Left renal pelvis (tissue), 4 donors: ENCODE measurements around the gene ARMH2. TPM values are rescaled to one million over a fixed set of nuclear protein-coding genes. Genes with fewer than 3 reads are reported as not detected.

Source experiments
- DNase-seq, 4 donors: peaks; one replicate each; pipeline ENCODE4 v3.0.0-alpha.2; 2013; ENCODE audit warnings: low read depth in 4 of 4, low spot score in 3 of 4
- polyA plus RNA-seq, 4 donors: library from polyadenylated mRNA; unstranded; fragments of 120-200 nt; gene quantifications; one replicate each; pipeline ENCODE4 v1.2.1, GENCODE V29; 2013; ENCODE audit not compliant: insufficient read length in 4 of 4

Gene ARMH2
- polyA plus RNA-seq, 4 donors: not detected

- DNase-seq: no peak
Measured at GRCh38 chr6:24821860-24822444, 23.2 kb upstream of the ARMH2 start.

- DNase-seq: no peak
Measured at GRCh38 chr6:24818346-24818745, 19.6 kb upstream of the ARMH2 start.

GRCh38 chr6:24809728-24810127, 11.0 kb upstream of the ARMH2 start:
- DNase-seq: no peak

GRCh38 chr6:24807584-24807983, 8.9 kb upstream of the ARMH2 start:
- DNase-seq: no peak

GRCh38 chr6:24802271-24803059, 3.7 kb upstream of the ARMH2 start:
- no peak for DNase-seq

- DNase-seq: no peak
Measured at GRCh38 chr6:24799541-24799915, 811 bp upstream of the ARMH2 start.

GRCh38 chr6:24797596-24798216, 1.0 kb downstream of the ARMH2 start:
- DNase-seq: no peak

- no peak for DNase-seq
Measured at GRCh38 chr6:24796616-24797290, 2.0 kb downstream of the ARMH2 start.

- DNase-seq: no peak
Measured at GRCh38 chr6:24795106-24795505, 3.6 kb downstream of the ARMH2 start.

GRCh38 chr6:24788031-24788665, 10.6 kb downstream of the ARMH2 start:
- DNase-seq: no peak

- no peak for DNase-seq
Measured at GRCh38 chr6:24780206-24780605, 18.5 kb downstream of the ARMH2 start.

- no peak for DNase-seq
Measured at GRCh38 chr6:24779416-24780016, 19.2 kb downstream of the ARMH2 start.

GRCh38 chr6:24778878-24779277, 19.8 kb downstream of the ARMH2 start:
- no peak for DNase-seq

- no peak for DNase-seq
Measured at GRCh38 chr6:24778121-24778520, 20.6 kb downstream of the ARMH2 start.

GRCh38 chr6:24777227-24777626, 21.5 kb downstream of the ARMH2 start:
- no peak for DNase-seq

- peak in 1 of 4 donors; percentile 66 for DNase-seq
Measured at GRCh38 chr6:24775520-24776058, 23.1 kb downstream of the ARMH2 start.

- peak; percentile 87 to 94 (median 90) for DNase-seq
Measured at GRCh38 chr6:24774696-24775519, 23.8 kb downstream of the ARMH2 start, which contains the start of gene GMNN. TSS of gene GMNN (plus strand) at chr6:24774937. CDS start at chr6:24777247, 2,310 bp downstream.

- DNase-seq: no peak
Measured at GRCh38 chr6:24768361-24768760, 30.4 kb downstream of the ARMH2 start.
